ENCODE measurements around the gene BOK. TPM values are rescaled to one million over a fixed set of nuclear protein-coding genes. Genes with fewer than 3 reads are reported as not detected.
"Not testable (repeated sequence)": the region's sequence is repeated elsewhere in the genome, so short reads cannot be mapped to it uniquely, and the experiment has no call there.

BOK gene
- total RNA-seq, 1 donor from 2014 or later, result not detected

DNA sequence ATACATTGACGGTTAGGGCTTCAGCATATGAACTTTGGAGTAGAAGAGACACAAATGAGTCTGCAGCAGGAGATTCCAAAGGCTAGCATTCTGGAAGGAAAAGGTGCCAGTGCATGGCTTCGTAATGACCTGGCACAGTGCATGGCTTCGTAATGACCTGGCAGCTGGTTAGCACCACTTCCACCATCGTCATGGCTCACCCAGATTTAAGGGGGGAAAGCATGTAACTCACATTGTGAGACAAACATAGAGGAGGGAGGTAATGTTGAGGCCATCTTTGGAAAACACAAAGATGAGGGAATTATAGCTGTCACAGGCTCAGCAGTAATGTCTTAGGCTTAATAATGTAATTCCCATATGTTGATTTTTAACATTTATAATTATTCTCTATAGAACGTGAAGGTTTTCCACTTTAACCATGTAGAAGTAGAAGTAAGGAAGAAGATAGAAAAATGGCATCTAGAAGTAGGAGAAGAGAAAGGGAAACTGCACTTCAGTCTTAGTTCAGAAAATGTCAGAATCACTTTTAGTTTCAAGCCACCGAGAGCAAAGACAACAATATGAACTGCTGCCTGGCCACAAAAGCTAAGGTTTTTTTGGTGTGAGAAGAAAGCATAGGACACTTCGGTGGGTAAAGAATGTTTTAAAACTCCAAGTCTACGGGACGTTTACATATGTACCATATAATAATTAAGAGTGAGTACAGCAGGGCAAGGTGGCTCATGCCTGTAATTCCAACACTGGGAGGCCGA lies 43.4 kb upstream of the BOK start:
- Mint-ChIP-seq H3K27ac (no peak overlapping the region), H3K4me3 (no peak overlapping the region), H3K9me3 (no peaks in the 10 kb centered on the region), H3K27me3 (peaks cover 3% of the 10 kb centered on the region), H3K36me3 (ENCODE audit: low read depth) (no peaks in the 10 kb centered on the region), H3K4me1 (no peaks in the 10 kb centered on the region)
- intact Hi-C loops (cut with micrococcal nuclease), result no loop called here
- no peak for ATAC-seq (ENCODE audit: low read depth)
- no peak for DNase-seq
- ChIA-PET POLR2A (no interaction called here), CTCF (no interaction called here)
- TF ChIP-seq, protein P1, sequence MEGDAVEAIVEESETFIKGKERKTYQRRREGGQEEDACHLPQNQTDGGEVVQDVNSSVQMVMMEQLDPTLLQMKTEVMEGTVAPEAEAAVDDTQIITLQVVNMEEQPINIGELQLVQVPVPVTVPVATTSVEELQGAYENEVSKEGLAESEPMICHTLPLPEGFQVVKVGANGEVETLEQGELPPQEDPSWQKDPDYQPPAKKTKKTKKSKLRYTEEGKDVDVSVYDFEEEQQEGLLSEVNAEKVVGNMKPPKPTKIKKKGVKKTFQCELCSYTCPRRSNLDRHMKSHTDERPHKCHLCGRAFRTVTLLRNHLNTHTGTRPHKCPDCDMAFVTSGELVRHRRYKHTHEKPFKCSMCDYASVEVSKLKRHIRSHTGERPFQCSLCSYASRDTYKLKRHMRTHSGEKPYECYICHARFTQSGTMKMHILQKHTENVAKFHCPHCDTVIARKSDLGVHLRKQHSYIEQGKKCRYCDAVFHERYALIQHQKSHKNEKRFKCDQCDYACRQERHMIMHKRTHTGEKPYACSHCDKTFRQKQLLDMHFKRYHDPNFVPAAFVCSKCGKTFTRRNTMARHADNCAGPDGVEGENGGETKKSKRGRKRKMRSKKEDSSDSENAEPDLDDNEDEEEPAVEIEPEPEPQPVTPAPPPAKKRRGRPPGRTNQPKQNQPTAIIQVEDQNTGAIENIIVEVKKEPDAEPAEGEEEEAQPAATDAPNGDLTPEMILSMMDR (IDR thresholded peaks at IDR 0.05), result no peak

DNA sequence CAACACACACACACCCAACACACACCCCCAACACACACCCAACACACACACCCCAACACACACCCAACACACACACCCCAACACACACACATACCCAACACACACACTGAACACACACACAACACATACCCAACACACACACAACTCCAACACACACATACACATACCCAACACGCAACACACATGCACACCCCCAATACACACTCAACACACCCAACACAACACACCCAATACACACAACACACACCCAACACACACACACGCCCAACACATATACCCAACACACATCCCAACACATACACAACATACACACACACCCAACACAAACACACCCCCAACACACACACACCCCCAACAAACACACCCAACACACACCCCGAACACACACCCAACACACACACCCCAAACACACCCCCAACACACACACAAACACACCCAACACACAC lies 42.0 kb upstream of the BOK start:
- intact Hi-C loops (cut with micrococcal nuclease), result no loop called here
- H3K27me3 Mint-ChIP-seq, result peaks cover 8% of the 10 kb centered on the region
- H3K9me3 Mint-ChIP-seq, result no peaks in the 10 kb centered on the region
- ChIA-PET POLR2A (interaction anchor here (0.6 kb wide), 1 partner anchor 363 kb away, joined by 4 read pairs; no protein-coding TSS in a partner anchor), CTCF (no interaction called here)
- H3K36me3 Mint-ChIP-seq (ENCODE audit: low read depth), result no peaks in the 10 kb centered on the region
- ATAC-seq (ENCODE audit: low read depth), result no peak
- TF ChIP-seq, protein P1 (IDR thresholded peaks at IDR 0.05), result no peak
- no peak overlapping the region for H3K4me3 Mint-ChIP-seq
- no peaks in the 10 kb centered on the region for H3K4me1 Mint-ChIP-seq
- no peak for DNase-seq
- H3K27ac Mint-ChIP-seq, result no peak overlapping the region

DNA sequence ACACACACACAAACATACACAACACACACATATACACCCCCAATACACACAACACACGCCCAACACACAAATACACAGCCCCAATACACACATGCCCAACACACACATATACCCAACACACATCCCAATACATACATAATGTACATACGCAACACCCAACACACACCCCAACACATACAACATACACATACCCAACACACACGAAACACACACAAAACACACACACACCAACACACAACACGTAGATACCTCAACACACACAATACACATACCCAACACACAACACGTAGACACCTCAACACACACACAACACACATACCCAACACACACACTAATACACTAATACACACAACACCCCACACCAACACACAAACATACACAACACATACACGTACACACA lies 41.2 kb upstream of the BOK start:
- Mint-ChIP-seq H3K9me3 (no peaks in the 10 kb centered on the region), H3K4me3 (no peak overlapping the region), H3K36me3 (ENCODE audit: low read depth) (no peaks in the 10 kb centered on the region), H3K4me1 (no peaks in the 10 kb centered on the region), H3K27ac (no peak overlapping the region), H3K27me3 (peaks cover 9% of the 10 kb centered on the region)
- POLR2A ChIA-PET, result no interaction called here
- intact Hi-C loops (cut with micrococcal nuclease), result no loop called here
- TF ChIP-seq, protein P1 (IDR thresholded peaks at IDR 0.05), result no peak
- no peak for ATAC-seq (ENCODE audit: low read depth)
- no peak for DNase-seq
- CTCF ChIA-PET, result no interaction called here

DNA sequence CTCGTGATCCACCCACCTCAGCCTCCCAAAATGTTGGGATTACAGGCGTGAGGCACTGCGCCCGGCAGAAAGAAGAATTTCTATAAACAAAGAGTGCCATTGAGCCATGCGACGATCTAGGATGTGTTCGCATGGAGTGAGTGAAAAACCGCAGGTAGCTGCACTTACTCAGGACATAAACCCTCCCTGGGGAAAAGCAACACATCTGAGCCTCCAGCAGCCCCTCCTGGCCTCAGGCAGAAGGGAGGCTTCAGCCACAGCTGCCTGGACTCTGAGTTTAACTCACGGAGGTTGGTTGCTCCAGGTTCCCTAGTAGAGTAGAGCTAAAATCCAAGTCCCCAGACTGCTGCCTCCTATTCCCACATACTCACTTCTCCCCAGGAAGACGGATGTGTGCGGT lies 38.9 kb upstream of the BOK start:
- POLR2A ChIA-PET, result no interaction called here
- H3K4me1 Mint-ChIP-seq, result no peaks in the 10 kb centered on the region
- peaks cover 13% of the 10 kb centered on the region for H3K27me3 Mint-ChIP-seq
- CTCF ChIA-PET, result no interaction called here
- no peak for DNase-seq
- no peaks in the 10 kb centered on the region for H3K9me3 Mint-ChIP-seq
- no peaks in the 10 kb centered on the region for H3K36me3 Mint-ChIP-seq (ENCODE audit: low read depth)
- TF ChIP-seq, protein P1 (IDR thresholded peaks at IDR 0.05), result no peak
- intact Hi-C loops (cut with micrococcal nuclease), result no loop called here
- H3K27ac Mint-ChIP-seq, result no peak overlapping the region
- no peak for ATAC-seq (ENCODE audit: low read depth)
- H3K4me3 Mint-ChIP-seq, result no peak overlapping the region

DNA sequence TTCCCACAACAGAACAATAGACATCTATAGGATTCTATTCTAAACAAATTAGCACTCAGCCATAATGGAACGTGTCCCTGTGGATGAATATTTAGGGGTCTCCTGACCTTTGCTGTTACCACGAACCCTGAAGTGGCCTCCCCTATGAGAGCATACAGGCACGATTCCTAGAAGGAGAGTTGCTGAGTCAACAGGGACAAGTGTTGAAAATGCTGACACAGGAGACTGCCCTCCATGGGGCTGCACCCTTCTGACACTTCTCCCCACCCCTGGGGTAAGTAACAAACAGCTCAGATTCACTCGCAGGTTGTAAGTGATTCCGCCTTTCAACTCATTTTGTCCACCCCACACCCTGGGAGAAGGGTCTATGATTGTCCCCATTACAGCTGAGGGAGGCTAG lies 36.1 kb upstream of the BOK start:
- DNase-seq (no peak), ATAC-seq (ENCODE audit: low read depth) (no peak)
- intact Hi-C loops (cut with micrococcal nuclease), result no loop called here
- ChIA-PET POLR2A (no interaction called here), CTCF (no interaction called here)
- peaks cover 13% of the 10 kb centered on the region for H3K27me3 Mint-ChIP-seq
- H3K9me3 Mint-ChIP-seq, result peaks cover 4% of the 10 kb centered on the region
- TF ChIP-seq, protein P1 (IDR thresholded peaks at IDR 0.05), result no peak
- no peaks in the 10 kb centered on the region for H3K36me3 Mint-ChIP-seq (ENCODE audit: low read depth)
- H3K27ac Mint-ChIP-seq, result no peak overlapping the region
- no peak overlapping the region for H3K4me3 Mint-ChIP-seq
- H3K4me1 Mint-ChIP-seq, result no peaks in the 10 kb centered on the region

DNA sequence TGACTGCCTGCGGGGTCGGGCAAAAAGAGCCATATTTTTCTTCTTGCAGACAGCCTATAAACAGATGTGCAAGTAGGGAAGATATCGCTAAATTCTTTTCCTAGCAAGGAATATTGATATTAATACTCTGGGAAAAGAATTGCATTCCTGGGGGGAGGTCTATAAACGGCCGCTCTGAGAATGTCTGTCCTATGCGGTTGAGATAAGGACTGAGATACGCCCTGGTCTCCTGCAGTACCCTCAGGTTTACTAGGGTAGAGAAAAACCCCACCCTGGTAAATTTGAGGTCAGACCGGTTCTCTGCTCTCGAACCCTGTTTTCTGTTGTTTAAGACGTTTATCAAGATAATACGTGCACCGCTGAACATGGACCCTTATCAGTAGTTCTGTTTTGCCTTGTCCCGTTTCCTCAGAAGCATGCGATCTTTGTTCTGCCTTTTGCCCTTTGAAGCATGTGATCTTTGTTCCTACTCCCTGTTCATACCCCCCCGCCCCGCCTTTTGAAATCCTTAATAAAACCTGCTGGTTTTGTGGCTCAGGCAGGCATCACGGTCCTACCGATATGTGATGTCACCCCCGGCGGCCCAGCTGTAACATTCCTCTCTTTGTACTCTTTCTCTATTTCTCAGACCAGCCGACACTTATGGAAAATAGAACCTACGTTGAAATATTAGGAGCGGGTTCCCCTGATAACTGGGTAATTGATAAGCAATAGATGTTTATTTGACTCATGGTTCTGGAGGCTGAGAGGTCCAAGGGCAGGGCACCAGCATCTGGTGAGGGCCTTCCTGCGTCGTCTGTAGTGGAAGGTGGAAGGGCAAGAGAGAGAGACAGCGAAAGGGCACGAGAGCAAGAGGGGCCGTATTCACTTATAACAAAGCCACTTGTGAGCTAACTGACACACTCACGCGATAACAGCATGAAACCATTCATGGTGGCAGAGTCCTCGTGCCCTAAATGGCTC lies 32.4 kb upstream of the BOK start:
- H3K27ac Mint-ChIP-seq; H3K27me3 Mint-ChIP-seq; H3K4me3 Mint-ChIP-seq; intact Hi-C loops (cut with micrococcal nuclease); DNase-seq; CTCF ChIA-PET; H3K36me3 Mint-ChIP-seq (ENCODE audit: low read depth); H3K4me1 Mint-ChIP-seq; ATAC-seq (ENCODE audit: low read depth); H3K9me3 Mint-ChIP-seq: not testable (repeated sequence)
- POLR2A ChIA-PET, result interaction anchor here (0.6 kb wide), 1 partner anchor 128 kb away, joined by 5 read pairs; no protein-coding TSS in a partner anchor
